NCI-H345 (cell line): ENCODE results near the gene PIK3R1.

Experiments
- DNase-seq: peaks from one replicate; lab custom pipeline; 2025; lab: John Stamatoyannopoulos, UW

The PIK3R1 gene

GRCh38 chr5:68271124-68271523 is 55.6 kb downstream of the PIK3R1 start:
- no peak for DNase-seq

- DNase-seq: no peak
Observed at GRCh38 chr5:68272289-68272688, 56.7 kb downstream of the PIK3R1 start.

DNA sequence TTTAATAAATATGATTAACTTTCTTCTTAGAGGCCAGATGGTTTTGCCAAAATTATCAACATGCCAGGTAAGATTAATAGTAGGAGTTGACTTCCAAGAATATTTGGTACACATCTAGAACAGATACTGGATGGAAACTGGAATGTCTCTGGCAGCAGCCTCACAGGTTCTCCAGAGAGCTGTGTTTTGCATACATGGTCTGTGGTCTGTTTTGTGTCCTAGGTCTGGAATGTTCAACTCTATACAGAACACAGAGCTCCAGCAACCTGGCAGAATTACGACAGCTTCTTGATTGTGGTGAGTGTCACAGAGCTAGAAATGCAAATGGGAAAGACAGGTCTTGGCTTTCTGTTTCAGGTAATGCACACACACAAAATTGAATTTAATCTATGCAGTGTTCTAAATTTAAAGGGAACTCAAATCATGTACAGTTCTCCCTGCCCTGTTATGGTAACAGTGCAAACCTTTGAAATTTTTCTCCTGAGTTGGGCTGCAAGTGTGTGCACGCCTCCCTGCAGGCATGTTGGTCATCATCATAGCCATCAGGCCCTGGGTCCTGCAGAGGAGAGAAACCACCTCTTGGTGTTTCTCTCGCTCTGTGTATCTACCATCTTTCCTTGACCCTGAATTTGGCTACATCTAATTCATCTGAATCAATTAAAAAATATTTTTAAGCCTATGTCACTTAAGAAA is 58.3 kb downstream of the PIK3R1 start:
- DNase-seq: no peak

DNA sequence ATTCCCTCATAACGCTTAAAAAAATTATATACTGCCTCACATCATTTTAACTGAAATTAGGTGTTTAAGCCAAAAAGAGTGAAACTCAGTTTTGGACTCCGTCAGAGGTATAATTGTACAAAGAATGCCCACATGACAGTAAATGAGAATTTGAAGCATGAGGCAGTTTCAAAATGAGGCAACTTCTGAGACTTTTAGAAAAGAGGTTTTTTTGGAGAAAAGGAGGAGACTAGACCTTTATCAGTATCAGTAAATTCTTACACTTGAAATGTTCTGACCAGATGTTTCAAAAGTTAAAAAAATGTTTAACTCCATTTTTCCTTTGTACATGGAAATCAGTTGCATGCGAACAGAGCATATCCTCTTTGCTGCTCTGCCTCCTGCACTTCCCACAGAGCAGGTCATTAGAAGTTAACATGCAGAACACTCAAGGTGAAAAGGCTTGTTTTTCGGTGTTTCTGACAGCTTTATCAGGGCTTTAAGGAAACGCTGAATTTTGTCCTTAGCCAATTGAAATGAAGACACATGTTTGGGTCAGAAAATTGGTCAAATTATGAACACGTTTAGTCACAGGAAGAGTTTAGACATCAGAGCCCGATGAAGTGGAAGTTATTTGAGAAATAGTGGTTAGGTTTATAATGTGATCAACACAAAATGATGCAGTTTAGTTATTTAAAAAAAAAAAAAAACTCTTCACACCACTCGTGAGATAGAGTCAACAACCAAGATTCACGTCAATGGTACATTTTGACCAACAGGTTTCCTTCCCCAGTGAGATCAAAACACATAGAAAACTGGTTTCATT is 59.5 kb downstream of the PIK3R1 start:
- no peak for DNase-seq

- no peak for DNase-seq
Observed at GRCh38 chr5:68276740-68277139, 61.2 kb downstream of the PIK3R1 start.

DNA sequence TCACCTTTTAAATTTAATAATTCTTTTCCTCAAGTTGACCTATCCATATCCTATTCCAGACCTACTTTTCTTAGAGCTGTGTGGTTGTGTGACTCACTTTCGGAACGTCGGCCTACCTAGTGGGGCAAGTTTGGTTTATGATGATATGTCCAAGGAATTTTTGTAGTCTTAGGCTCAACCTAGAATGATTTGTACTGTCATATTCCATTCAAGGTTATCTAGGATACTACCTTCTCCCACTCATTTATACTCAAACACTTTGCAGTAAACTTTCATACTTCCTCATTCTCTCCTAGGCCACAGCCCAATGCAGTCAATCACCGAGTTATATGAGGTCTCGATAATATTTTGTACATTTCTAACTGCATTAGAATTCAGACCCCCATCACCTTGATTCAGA is 61.9 kb downstream of the PIK3R1 start:
- DNase-seq: no peak

DNA sequence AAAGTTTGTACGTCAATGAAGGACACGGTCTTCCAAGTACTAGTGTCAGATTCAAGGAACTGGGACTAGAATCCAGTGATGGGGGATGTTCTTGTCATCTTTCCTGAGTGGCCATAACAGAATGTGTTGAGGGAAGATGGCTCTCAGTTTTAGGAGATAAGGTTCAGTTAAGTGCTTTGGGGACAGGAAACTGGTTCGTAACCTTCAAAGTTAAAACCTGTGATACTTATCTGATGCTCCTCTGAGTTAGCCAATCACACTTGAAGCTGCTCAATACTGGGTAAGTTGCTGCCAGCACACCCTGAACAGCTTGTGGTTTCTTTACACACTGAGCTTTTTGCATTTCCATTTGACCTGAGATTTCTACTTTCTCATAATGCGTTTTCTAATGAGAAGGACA is 64.4 kb downstream of the PIK3R1 start:
- DNase-seq: no peak

- DNase-seq: no peak
Observed at GRCh38 chr5:68282001-68282400, 66.4 kb downstream of the PIK3R1 start.

DNA sequence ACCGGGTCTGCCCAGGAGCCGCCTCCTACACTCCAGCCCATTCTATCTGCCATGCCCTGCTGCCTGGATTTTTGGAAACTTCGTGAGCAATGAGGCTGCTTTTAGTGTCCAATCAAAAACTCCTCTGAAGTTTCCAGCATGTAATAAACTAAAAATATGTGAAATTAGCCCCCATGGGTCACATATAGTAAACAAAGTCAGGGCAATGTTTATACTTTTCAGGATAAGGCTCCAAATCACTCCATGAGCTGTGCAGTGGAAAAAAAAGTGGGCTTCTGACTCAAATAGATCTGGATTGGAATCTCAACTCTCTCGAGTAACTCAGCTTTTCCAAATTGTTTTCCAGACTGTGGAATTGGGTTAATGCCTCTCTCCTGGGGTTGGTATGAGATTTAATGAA is 68.2 kb downstream of the PIK3R1 start:
- DNase-seq: no peak

DNA sequence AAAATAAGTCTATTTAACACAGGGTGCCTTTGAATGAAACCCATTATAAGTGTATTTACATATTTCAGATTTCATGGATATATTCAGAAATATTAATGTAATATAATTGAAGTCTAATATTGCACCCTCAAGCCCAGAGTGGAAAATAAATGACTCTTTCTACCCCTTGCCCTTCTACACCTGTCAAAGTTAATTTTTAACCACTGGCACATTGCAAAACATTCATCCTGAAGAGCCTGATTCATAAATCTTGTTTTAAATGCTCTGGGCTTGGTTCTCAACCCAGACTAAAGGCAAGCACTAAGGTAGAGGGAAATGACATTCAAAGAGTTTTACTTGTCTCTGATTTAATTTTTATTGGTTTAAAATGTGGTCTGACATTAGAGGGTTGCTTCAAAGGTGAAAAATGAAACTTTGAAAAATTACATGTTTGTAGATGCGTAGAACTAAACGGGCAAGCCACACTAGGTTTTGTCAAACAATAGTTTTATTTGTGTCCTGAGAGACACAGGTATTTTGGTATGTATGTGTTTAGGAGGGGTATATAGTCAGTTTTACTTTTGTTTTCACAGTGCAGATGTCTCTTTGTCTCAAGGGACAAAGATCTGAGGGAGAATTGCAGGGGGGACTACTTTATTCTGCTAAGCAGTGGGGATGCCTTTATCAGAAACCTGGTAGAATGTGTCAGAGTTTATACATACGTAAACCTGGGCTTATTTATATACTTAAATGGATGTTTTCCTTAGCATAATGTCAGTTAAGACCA is 69.7 kb downstream of the PIK3R1 start:
- DNase-seq: no peak

DNA sequence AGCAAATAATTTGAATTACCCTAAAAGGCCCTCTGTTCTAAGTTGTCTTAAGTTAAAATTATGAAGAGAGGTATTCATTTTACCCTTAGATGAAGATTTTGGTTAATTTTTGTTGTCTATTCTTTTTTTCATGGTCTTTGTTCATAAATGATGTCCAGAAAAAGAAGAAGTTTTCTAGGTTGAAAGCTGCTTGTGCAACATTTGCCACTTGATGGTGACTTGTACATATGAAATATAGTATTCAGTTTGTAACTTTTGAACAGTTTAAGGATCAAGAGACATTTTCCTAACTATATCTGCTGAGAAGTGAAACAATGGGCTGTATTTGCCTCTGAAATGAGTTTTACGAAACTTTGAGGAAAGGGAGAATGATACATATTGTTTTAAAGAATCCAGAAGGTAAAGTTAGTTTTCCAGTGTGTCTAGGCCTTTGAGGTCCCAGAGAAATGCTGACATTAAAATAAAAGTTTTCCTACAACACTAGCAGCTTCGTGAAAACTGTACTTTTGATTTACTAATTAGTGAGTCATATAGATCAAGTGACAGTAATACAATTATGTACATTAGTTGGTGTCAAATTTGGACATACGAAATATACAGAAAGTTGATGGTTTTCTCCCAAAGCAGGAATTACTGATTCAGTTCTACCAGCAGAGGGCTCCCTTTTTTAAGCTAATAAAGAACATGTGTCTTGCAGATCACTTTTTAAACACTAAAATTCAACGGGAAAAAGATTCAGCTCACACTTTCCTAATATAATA is 70.5 kb downstream of the PIK3R1 start:
- DNase-seq: peak; percentile 17

DNA sequence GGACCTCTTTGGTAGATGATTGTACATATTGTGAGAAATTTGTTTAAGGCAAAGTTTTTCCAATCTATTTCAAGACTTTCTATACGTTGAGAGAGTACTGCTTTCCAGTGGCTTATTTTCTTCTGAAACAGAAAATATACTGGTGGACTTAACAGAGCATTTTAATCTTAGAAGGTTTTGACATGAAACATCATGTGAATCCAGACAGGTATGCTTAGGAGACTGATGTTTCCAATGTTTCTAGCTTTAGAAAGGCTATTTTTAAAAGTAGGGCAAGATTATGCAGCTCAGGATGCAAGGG is 71.0 kb downstream of the PIK3R1 start:
- no peak for DNase-seq

DNA sequence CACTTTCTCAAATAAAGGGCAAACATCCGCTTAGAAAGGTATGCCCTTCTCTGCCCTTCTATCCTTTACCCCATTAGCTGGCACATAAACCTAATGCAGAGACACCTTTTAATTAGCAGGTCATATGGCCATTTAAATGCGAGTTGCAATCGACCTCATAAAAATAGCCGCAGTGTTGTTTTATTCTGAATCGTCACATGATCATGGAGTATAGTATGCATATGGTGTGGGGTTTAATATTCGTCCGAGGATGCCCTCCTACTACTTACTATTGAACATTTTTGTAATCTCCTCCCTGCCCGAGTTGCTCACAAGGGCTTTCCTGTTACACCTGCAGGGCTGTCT is 72.0 kb downstream of the PIK3R1 start:
- no peak for DNase-seq

DNA sequence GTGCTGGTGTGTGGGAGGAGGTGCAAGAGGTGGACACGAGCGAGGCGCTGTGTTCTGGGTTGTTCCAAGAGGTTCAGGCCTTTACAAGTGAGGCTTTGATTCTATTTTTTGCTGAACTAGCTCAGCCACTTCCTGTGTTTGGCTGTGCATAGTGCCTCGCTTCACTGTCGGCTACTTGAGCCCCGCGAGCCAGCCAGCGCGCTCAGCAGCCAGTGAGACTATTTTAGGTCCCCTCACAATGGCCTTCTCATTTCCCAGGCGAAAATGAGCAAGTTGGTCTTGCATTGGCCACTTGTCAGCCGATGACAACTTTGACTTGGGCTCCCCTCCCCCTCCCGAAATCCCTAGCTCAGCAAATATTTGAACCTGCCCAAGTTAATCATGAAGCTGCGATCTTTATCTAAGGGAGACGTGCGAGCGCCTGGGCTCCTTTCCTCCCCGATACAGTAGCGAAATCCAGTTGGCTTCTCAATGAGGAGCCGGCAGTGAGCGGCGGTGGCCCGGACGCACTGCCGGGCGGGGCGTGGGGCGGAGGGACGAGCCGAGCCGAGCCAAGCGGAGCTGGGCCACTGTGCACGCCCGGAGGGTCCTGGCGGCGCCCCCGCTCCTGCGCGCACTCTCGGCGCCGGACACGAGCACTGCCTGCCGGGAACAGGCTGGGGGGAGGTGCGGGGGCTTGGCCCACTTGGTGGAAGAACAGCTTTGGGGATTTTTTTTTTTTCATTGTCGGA is 72.6 kb downstream of the PIK3R1 start:
- DNase-seq: no peak

- no peak for DNase-seq
Observed at GRCh38 chr5:68288707-68289134, 73.2 kb downstream of the PIK3R1 start.

- DNase-seq: no peak
Observed at GRCh38 chr5:68289498-68289897, 73.9 kb downstream of the PIK3R1 start.

DNA sequence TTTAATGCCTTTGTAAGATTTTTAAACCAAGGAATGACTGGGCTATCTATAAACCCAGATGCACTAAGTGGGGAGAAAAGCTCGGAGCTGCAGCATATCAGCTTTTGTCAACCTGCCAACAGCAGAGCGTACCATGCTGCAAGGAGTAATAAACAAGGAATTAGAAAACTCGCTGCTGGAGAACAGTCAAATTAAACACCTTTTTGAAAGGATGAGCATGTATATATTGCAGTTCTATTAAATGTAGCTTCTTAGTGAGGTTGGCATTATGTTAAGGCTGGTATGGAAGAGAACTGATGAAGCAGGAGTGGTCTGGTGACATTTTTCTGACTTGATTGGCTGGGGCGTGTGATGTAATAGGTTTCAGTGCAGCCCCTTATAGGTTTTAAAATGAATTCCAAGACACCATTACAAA is 74.7 kb downstream of the PIK3R1 start:
- DNase-seq: peak; percentile 3

GRCh38 chr5:68290847-68291246 is 75.3 kb downstream of the PIK3R1 start:
- DNase-seq: no peak

GRCh38 chr5:68292316-68292715 is 76.8 kb downstream of the PIK3R1 start:
- no peak for DNase-seq

DNA sequence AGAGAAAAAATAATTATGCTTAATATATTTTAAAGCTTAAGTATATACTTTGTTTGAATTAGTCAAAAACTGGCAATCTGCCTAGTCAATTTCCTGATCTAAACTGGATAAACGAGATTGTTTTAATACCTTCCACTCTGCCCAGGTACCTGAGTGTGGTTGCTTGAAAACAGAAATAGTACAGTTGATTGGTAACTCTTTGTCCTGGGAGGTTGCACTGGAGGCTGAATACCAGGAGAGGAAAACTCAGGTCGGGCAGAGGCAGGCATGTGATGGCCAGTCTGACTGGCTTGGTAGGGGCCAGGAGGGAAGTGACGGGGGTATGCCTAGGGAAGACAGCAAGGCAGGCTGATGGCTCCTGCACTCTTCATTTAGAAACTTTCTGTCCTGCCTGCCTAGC is 80.2 kb downstream of the PIK3R1 start:
- no peak for DNase-seq

- DNase-seq: no peak
Observed at GRCh38 chr5:68296895-68297294, 81.3 kb downstream of the PIK3R1 start.

DNA sequence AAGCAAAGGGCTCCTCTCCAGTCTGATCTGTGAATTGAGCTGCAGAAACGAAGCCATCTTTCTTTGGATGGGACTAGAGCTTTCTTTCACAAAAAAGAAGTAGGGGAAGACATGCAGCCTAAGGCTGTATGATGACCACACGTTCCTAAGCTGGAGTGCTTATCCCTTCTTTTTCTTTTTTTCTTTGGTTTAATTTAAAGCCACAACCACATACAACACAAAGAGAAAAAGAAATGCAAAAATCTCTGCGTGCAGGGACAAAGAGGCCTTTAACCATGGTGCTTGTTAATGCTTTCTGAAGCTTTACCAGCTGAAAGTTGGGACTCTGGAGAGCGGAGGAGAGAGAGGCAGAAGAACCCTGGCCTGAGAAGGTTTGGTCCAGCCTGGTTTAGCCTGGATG is 82.1 kb downstream of the PIK3R1 start:
- DNase-seq: no peak
